Type B pancreatic cell (in vitro differentiated cells): ENCODE data around the gene CDH19. TPM values are rescaled to one million over a fixed set of nuclear protein-coding genes. Genes with fewer than 3 reads are reported as not detected.
"Not testable (repeated sequence)": the region's sequence is repeated elsewhere in the genome, so short reads cannot be mapped to it uniquely, and the experiment has no call there.

Source experiments
- DNase-seq: peaks from one replicate; pipeline ENCODE4 v3.0.0; 2021; ENCODE audit warnings: mixed read lengths; ENCODE audit not compliant: unreplicated experiment; ENCODE audit errors: extremely low spot score
- H3K27ac Mint-ChIP-seq: 2 replicates; pipeline ENCODE4 v1.8.0; 2021; ENCODE audit warnings: mild to moderate bottlenecking, mixed read lengths
- H3K27me3 Mint-ChIP-seq: 2 replicates; pipeline ENCODE4 v1.8.0; 2021; ENCODE audit warnings: mixed read lengths
- H3K36me3 Mint-ChIP-seq: 2 replicates; pipeline ENCODE4 v1.8.0; 2021; ENCODE audit warnings: mixed read lengths
- H3K4me1 Mint-ChIP-seq: one replicate; pipeline ENCODE4 v1.8.0; 2021; ENCODE audit warnings: mixed read lengths; ENCODE audit not compliant: unreplicated experiment
- H3K4me3 Mint-ChIP-seq: 2 replicates; pipeline ENCODE4 v1.8.0; 2021; ENCODE audit warnings: mild to moderate bottlenecking, mixed read lengths
- H3K9me3 Mint-ChIP-seq: 2 replicates; pipeline ENCODE4 v1.8.0; 2021; ENCODE audit warnings: mixed read lengths
- CTCF ChIP-seq: fragments of 200-600 bp; sonication (generic); conservative IDR thresholded peaks from 2 replicates; pipeline ENCODE4 v1.5.0; 2021; ENCODE audit warnings: antibody characterized with exemption, mild to moderate bottlenecking
- total RNA-seq: library from RNA; stranded (reverse); gene quantifications from 2 replicates; pipeline ENCODE4 v1.2.1, GENCODE V29; 2021; ENCODE audit warnings: low replicate concordance

CDH19 gene
- total RNA-seq, 1 donor from 2014 or later = 0.36 TPM

DNA sequence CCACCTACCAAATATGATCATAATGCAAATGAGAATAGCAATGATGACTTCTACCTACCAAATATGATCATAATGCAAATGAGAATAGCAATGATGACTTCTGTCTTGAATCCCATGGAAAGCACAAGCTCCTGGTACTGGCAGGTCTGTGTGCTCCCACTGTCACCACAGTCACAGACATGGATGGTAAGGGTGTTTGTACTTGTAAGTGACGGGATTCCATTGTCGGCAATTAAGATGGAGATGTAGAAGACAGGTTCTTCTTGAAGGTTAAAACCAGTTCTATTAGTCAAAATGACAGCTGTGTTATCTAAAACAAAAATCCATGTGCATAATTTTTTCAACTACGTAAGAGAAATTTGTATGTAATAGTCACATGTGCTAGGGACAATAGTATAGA, 95.0 kb downstream of the CDH19 start:
- Mint-ChIP-seq H3K27me3 (no peaks in the 10 kb centered on the region), H3K4me3 (no peak overlapping the region), H3K4me1 (no peaks in the 10 kb centered on the region), H3K27ac (no peak overlapping the region), H3K36me3 (no peaks in the 10 kb centered on the region), H3K9me3 (no peaks in the 10 kb centered on the region)
- DNase-seq = no peak
- no peak for TF ChIP-seq CTCF

DNA sequence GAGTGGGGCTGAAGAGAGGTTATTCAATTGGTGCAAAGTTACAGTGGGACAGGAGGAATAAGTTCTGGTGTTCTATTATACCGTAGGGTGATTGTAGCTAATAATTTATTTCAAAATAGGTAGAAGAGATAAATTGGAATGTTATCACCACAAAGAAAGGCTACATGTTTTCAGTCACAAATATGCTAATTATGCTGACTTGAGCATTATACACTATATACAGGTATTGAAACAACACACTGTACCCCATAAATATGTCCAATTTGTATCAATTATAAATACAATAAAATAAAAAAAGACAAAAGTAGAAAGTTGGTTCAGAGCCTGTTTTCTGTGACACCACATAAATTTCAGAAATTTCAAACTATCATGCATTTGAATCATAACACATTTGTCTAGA, 97.7 kb downstream of the CDH19 start:
- Mint-ChIP-seq H3K4me1 (no peaks in the 10 kb centered on the region), H3K27ac (no peak overlapping the region), H3K9me3 (no peaks in the 10 kb centered on the region), H3K4me3 (no peak overlapping the region), H3K27me3 (no peaks in the 10 kb centered on the region), H3K36me3 (no peaks in the 10 kb centered on the region)
- TF ChIP-seq CTCF = no peak
- no peak for DNase-seq

DNA sequence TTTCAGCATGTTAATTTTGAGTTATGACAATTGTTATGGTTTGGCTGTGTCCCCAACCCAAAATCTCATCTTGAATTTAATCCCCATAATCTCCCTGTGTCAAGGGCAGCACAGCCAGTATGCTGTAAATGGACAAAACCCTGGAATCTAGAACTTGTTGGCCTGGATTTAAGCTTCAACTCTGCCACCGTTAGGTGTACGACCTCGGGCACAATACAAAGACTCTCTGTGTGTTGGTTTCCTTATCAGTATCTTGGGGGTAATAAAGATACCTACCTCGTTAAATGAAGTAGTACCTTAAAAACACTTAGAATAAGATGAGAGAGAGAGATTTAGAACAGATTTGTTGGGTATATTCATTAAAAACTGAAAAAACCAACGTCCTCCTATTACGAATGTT, 106.5 kb downstream of the CDH19 start:
- Mint-ChIP-seq H3K9me3 (no peaks in the 10 kb centered on the region), H3K27ac (no peak overlapping the region), H3K4me3 (no peak overlapping the region), H3K36me3 (no peaks in the 10 kb centered on the region), H3K4me1 (no peaks in the 10 kb centered on the region), H3K27me3 (peaks cover 11% of the 10 kb centered on the region)
- no peak for DNase-seq
- no peak for TF ChIP-seq CTCF

- Mint-ChIP-seq H3K27me3 (peaks cover 11% of the 10 kb centered on the region), H3K9me3 (no peaks in the 10 kb centered on the region), H3K4me3 (no peak overlapping the region), H3K4me1 (no peaks in the 10 kb centered on the region), H3K36me3 (no peaks in the 10 kb centered on the region), H3K27ac (no peak overlapping the region)
- DNase-seq = peak; percentile 69
- peak; percentile 86 for TF ChIP-seq CTCF
Observed at GRCh38 chr18:66495844-66496243, 108.0 kb downstream of the CDH19 start.

- no peak overlapping the region for H3K4me3 Mint-ChIP-seq
- no peaks in the 10 kb centered on the region for H3K4me1 Mint-ChIP-seq
- DNase-seq = no peak
- no peaks in the 10 kb centered on the region for H3K9me3 Mint-ChIP-seq
- no peak for TF ChIP-seq CTCF
- H3K36me3 Mint-ChIP-seq = no peaks in the 10 kb centered on the region
- no peaks in the 10 kb centered on the region for H3K27me3 Mint-ChIP-seq
- H3K27ac Mint-ChIP-seq = no peak overlapping the region
Observed at GRCh38 chr18:66473882-66474281, 130.0 kb downstream of the CDH19 start.

- not testable (repeated sequence) for H3K27ac Mint-ChIP-seq, H3K36me3 Mint-ChIP-seq, H3K4me1 Mint-ChIP-seq
Observed at GRCh38 chr18:66466184-66466583, 137.7 kb downstream of the CDH19 start.

More at GRCh38 chr18:66466184-66466583, 137.7 kb downstream of the CDH19 start:
- H3K9me3 Mint-ChIP-seq, DNase-seq, H3K4me3 Mint-ChIP-seq, H3K27me3 Mint-ChIP-seq: not testable (repeated sequence)
